ENCODE measurements around the gene TMC1.
"Not testable (repeated sequence)": the region's sequence is repeated elsewhere in the genome, so short reads cannot be mapped to it uniquely, and the experiment has no call there.

The TMC1 gene

DNA sequence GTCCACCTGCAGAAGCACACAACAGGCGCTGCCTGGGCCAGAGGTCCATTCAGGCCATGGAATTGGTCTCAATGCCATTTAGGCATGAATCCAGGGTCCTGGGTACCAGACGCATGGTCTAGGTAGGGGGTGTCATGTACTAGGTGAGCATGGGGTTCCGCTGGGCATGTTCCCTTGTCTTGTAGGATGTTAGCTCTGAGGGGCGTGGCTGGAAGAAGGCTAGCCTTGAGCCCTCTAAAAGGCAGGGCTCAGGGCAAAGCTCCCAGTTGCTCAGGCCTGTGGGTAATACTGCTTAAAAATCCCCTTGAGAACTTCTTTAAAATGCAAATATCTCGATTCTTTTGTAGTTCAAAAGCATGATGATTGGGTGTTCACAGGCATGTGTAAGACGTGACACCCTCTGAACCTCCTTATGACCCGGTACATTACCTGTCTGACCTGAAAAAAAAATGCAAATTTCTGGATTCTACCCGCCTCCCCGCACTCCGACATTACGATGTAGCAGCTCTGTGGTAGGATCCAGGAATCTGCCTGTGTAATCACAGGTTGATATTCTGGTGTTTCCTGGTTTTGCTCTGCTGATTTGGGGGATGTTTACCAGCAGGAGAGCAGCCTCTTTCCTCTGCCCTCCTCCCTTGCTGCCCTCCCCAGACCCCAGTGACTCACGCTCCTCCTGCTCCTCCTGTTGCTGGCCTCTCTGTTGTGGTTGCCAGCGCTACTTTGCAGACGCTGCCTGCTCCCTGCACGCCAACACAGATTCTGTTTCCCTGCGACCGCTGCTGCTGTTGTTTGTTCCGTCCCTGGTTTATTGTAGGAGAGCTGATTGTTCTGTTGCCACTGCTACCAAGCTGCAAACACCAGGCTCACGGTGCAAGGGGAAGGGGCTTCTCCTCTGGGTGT lies 5.7 kb downstream of the TMC1 start:
- peak; percentile 70 for DNase-seq (ENCODE audit: low read depth)

- no peak for DNase-seq (ENCODE audit: low read depth)
Observed at GRCh38 chr9:72527801-72528195, 6.4 kb downstream of the TMC1 start.

DNA sequence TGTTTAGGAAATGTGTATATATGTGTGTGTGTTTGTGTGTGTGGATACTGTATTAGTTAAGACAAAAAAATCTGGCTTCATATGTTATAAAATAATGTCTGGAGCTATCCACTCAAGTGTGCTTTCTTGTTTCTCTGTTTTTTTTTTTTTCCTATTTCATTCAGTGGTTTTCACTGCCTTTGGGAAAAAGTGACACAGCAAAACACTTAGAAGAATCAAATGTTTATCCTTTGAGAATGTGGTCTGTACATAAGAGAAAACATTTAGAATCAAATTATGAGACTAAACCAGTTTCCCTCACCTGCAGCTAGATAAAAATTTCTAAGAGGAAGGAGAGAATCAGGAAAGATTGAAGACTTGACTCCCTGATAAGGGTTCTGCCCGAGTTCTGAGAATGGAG lies 8.1 kb downstream of the TMC1 start:
- DNase-seq (ENCODE audit: low read depth), result no peak

DNA sequence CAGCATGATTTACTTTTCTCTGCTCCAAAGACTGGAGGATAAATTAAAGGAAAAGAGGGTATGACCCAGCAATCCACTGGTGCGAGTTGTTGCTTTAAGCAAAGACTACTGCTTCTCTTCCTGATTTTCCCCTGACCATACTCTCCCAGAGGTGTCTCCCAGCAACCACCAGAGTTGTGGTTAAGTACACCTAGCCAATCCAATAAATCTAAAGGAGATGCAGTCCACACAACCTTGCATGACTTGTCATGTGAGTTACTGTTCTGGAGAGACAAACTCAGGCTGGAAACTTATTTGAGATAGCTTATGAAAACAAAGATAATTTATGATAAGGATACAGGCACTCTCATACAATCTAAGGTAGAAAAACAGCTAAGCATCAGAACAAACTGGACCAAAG lies 11.9 kb downstream of the TMC1 start:
- no peak for DNase-seq (ENCODE audit: low read depth)

DNA sequence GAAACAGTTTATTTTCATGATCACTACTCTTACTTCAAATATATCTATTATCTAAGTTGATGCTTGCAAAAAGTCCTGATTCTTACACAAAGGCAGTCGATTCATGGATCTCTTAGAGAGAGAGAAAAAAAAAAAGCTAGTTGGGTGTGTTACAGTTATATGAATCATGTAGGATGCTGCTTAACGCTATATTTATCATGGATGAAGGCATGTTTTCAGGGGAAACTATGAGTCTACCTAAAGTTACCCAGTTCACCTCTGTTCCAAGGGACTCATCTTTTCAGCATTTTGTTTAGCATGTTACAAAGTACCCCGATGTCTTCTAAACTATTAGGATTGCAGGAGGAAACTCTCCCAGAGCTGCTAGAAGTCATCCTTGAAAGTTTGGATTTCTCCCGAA lies 13.5 kb downstream of the TMC1 start:
- DNase-seq (ENCODE audit: low read depth), result no peak

- DNase-seq (ENCODE audit: low read depth), result no peak
Observed at GRCh38 chr9:72537011-72537545, 15.7 kb downstream of the TMC1 start.

DNA sequence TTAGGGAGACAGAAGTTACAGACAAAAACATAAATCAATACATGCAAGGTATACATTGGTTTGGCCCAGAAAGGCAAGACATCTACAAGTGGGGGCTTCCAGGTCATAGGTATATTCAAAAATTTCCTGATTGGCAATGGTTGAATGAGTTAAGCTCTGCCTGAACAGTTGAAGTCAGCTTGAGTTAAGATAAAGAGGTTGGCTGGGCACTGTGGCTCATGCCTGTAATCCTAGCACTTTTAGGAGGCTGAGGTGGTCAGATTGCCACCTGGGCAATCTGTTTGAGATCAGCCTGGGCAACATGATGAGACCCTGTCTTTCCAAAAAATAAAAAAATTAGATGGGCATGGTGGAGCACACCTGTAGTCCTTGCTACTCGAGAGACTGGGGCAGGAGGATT lies 16.3 kb downstream of the TMC1 start:
- DNase-seq (ENCODE audit: low read depth), result no peak

DNA sequence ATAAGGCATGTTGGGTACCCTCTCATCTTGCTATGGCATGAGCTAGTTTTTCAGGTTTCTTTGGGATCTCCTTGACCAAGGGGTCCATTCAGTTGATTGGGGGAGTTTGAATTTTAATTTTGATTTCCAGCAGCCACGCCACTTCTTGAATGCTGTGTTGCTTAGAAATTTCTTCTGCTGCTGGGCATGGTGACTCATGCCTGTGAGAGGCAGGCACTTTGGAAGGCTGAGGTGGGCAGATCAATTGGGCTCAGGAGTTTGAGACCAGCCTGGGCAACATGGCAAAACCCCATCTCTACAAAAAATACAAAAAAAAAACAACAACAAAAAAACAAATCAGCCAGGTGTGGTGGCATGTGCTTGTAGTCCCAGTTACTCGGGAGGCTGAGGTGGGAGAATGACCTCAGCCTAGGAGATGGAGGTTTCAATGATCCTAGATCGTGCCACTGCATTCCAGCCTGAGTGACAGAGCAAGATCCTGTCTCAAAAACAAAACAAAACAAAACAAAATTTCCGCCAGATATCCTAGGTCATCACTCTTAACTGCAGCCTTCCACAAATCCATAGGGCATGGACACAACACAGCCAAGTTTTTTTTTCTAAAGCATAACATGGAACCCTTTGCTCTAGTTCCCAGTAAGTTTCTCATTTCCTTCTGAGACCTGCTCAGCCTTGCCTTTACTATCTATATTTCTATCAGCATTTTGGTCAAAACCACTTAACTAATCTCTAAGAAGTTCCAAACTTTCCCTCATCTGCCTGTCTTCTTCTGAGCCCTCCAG lies 17.7 kb downstream of the TMC1 start:
- DNase-seq (ENCODE audit: low read depth), result no peak

- DNase-seq (ENCODE audit: low read depth), result no peak
Observed at GRCh38 chr9:72539824-72540347, 18.5 kb downstream of the TMC1 start.

GRCh38 chr9:72540348-72540873 lies 19.0 kb downstream of the TMC1 start:
- no peak for DNase-seq (ENCODE audit: low read depth)

DNA sequence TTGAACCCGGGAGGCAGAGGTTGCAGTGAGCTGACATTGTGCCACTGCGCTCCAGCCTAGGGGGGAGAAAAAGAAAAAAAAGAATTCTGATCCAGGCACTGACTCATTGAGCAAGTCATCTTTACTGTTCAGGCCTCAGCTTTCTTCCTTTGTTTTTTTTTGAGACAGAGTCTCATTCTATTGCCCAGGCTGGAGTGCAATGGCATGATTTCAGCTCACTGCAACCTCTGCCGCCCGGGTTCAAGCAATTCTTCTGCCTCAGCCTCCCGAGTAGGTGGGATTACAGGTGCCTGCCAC lies 21.1 kb downstream of the TMC1 start:
- not testable (repeated sequence) for DNase-seq (ENCODE audit: low read depth)

- no peak for DNase-seq (ENCODE audit: low read depth)
Observed at GRCh38 chr9:72542917-72543316, 21.5 kb downstream of the TMC1 start.

DNA sequence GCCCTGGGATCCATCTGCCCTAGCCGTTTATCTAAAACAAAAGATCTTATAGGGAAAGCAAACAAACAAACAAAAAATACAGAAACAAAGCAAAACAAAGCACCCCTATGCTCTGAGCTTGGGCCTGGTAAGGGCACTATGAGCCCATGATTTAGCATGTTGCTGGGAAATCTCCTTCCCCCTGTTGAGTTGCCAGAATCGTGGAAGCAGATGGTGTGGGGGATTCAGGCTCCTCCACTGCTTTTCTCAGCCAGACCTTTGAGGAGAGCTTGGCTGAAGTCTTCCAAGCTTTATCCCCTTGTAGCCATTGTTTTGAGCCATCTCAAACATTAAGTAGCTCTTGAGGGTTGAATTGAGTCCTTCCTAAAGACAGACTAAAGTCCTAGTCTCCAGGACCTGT lies 29.9 kb downstream of the TMC1 start:
- no peak for DNase-seq (ENCODE audit: low read depth)

DNA sequence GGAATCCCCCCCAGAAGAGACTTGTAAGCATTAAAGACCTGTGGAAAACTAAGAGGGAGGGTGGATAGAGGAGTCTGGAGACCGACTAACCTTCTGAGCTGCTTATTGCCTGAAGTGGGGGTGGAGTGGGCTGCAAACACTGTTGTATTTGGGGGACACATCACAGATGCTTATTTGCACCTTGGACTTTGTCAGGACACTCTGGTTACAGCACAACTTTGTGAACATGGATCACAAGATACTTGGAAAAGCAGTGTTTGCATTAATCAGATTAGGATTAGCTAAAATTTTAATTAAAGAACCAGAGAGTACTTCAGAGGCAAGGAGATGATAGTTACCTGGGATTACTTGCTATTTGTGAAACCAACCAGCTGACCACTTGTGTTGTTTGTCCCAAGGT lies 30.9 kb downstream of the TMC1 start:
- DNase-seq (ENCODE audit: low read depth), result no peak

GRCh38 chr9:72554221-72554641 lies 32.8 kb downstream of the TMC1 start:
- no peak for DNase-seq (ENCODE audit: low read depth)

DNA sequence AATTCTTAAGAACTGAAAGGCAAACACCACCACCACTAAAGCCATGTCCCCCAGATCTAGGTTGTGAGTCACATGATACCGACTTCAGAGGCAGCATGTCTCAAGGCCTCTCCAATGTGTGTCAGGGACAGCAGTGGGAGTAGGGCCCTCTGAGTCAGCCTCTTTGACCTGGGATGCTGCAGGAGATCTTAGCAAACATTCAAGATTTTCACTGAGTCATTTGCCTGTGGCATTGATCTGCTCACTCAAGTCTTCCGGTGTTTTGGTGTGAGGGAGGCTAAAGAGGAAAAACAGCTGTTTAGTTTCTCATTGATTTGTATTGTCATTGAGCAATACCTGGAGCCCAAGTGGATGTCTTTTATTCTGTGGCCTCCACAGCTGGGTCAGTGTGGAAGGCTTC lies 36.1 kb downstream of the TMC1 start:
- no peak for DNase-seq (ENCODE audit: low read depth)

DNA sequence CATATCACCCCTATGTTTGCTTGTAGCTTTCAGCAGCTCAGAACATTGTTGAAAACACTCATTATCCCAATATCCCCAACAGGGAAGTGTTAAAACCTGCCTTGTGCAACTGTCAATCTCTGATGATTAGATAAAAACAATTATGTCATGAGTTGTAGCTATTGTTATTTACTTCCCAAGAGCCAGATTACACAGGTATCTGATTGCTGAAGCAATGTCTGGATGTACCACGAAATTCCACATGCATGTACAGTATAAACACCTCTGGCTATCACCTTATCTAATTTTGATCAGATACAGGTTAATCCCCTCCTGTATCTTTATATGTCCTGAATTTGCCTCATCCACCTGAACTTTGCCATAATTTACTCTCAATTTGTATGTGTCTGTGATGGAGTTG lies 38.7 kb downstream of the TMC1 start:
- DNase-seq (ENCODE audit: low read depth), result no peak

GRCh38 chr9:72563806-72564205 lies 42.4 kb downstream of the TMC1 start:
- no peak for DNase-seq (ENCODE audit: low read depth)

DNA sequence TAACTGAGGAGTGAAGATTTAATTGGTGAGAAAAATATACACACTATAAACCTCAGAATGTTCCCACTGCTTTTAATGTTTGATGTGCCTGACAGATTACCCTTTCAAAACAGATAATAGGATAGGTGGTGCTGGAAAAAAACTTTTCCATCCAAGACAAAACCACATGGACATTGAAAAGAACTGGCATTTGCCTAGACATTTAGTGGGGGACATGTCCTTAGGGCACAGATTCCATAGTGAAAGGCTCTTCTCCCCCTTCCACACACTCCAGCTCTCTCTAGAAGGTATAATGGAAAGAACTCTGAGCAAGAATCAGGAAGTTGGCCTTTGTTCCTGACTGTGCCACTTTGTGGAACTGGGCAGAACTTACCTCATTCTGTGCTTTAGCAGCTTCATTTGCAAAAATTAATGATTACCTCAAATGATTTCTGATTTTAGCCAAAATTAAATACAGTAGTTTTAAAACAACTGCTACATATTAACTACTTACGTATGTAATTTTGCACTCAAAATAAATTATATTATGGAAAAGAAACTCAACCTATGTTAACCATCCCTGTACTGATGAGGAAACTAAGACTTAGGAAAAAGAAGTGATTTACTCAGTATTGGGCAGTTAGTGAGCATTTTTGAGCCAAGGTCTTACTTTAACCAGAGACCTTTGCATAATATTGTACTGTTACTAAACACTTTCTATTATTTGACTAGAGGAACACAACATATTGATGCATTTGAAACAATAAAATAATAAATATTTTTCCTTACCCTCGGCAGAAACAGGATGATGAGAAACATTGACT lies 43.3 kb downstream of the TMC1 start:
- no peak for DNase-seq (ENCODE audit: low read depth)

- no peak for DNase-seq (ENCODE audit: low read depth)
Observed at GRCh38 chr9:72565535-72565934, 44.1 kb downstream of the TMC1 start.

- DNase-seq (ENCODE audit: low read depth), result no peak
Observed at GRCh38 chr9:72574156-72574810, 52.9 kb downstream of the TMC1 start.
